ENCODE results near the gene PCDH9. TPM values are rescaled to one million over a fixed set of nuclear protein-coding genes. Genes with fewer than 3 reads are reported as not detected.

Gene PCDH9
- total RNA-seq, 1 donor from 2014 or later = 3.7 TPM

- DNase-seq (ENCODE audit: extremely low spot score in 2 of 2) = no peak
- H3K27ac ChIP-seq = no peak overlapping the region
- no peaks in the 10 kb centered on the region for H3K27me3 ChIP-seq
- H3K4me1 ChIP-seq = no peaks in the 10 kb centered on the region
- intact Hi-C loops (cut with DNase I) = no loop called here
- no peaks in the 10 kb centered on the region for H3K36me3 ChIP-seq
- H3K9me3 ChIP-seq = no peaks in the 10 kb centered on the region
- no peak overlapping the region for H3K4me3 ChIP-seq
- TF ChIP-seq POLR2A (IDR thresholded peaks at IDR 0.05) (no peak), POLR2AphosphoS5 (IDR thresholded peaks at IDR 0.05; ENCODE audit: insufficient read depth in 1 of 2, low read depth in 1 of 2) (no peak), CTCF (IDR thresholded peaks at IDR 0.05) (no peak)
Measured at GRCh38 chr13:66845393-66845792, 384.7 kb downstream of the PCDH9 start.

GRCh38 chr13:66844933-66845332 is 385.2 kb downstream of the PCDH9 start:
- H3K27me3 ChIP-seq = no peaks in the 10 kb centered on the region
- H3K4me3 ChIP-seq = no peak overlapping the region
- no peaks in the 10 kb centered on the region for H3K36me3 ChIP-seq
- no peak for DNase-seq (ENCODE audit: extremely low spot score in 2 of 2)
- H3K4me1 ChIP-seq = no peaks in the 10 kb centered on the region
- H3K27ac ChIP-seq = no peak overlapping the region
- intact Hi-C loops (cut with DNase I) = no loop called here
- TF ChIP-seq POLR2A (IDR thresholded peaks at IDR 0.05) (no peak), POLR2AphosphoS5 (IDR thresholded peaks at IDR 0.05; ENCODE audit: insufficient read depth in 1 of 2, low read depth in 1 of 2) (no peak), CTCF (IDR thresholded peaks at IDR 0.05) (no peak)
- H3K9me3 ChIP-seq = no peaks in the 10 kb centered on the region

GRCh38 chr13:66842766-66843165 is 387.4 kb downstream of the PCDH9 start:
- no peaks in the 10 kb centered on the region for H3K9me3 ChIP-seq
- DNase-seq (ENCODE audit: extremely low spot score in 2 of 2) = no peak
- H3K27me3 ChIP-seq = no peaks in the 10 kb centered on the region
- TF ChIP-seq CTCF (IDR thresholded peaks at IDR 0.05) = no peak
- no peak for TF ChIP-seq POLR2AphosphoS5 (IDR thresholded peaks at IDR 0.05; ENCODE audit: insufficient read depth in 1 of 2, low read depth in 1 of 2)
- no peak for TF ChIP-seq POLR2A (IDR thresholded peaks at IDR 0.05)
- intact Hi-C loops (cut with DNase I) = no loop called here
- H3K4me3 ChIP-seq = no peak overlapping the region
- H3K36me3 ChIP-seq = no peaks in the 10 kb centered on the region
- H3K27ac ChIP-seq = no peak overlapping the region
- H3K4me1 ChIP-seq = no peaks in the 10 kb centered on the region

GRCh38 chr13:66840621-66841020 is 389.5 kb downstream of the PCDH9 start:
- Histone ChIP-seq H3K9me3 (no peaks in the 10 kb centered on the region), H3K27ac (no peak overlapping the region), H3K4me3 (no peak overlapping the region), H3K36me3 (no peaks in the 10 kb centered on the region), H3K27me3 (no peaks in the 10 kb centered on the region), H3K4me1 (no peaks in the 10 kb centered on the region)
- intact Hi-C loops (cut with DNase I) = no loop called here
- DNase-seq (ENCODE audit: extremely low spot score in 2 of 2) = no peak
- TF ChIP-seq POLR2AphosphoS5 (IDR thresholded peaks at IDR 0.05; ENCODE audit: insufficient read depth in 1 of 2, low read depth in 1 of 2) = no peak
- no peak for TF ChIP-seq POLR2A (IDR thresholded peaks at IDR 0.05)
- no peak for TF ChIP-seq CTCF (IDR thresholded peaks at IDR 0.05)

GRCh38 chr13:66837246-66837645 is 392.9 kb downstream of the PCDH9 start:
- TF ChIP-seq POLR2AphosphoS5 (IDR thresholded peaks at IDR 0.05; ENCODE audit: insufficient read depth in 1 of 2, low read depth in 1 of 2) (no peak), POLR2A (IDR thresholded peaks at IDR 0.05) (no peak), CTCF (IDR thresholded peaks at IDR 0.05) (no peak)
- Histone ChIP-seq H3K9me3 (no peaks in the 10 kb centered on the region), H3K27me3 (no peaks in the 10 kb centered on the region), H3K4me1 (no peaks in the 10 kb centered on the region), H3K4me3 (no peak overlapping the region), H3K27ac (no peak overlapping the region), H3K36me3 (no peaks in the 10 kb centered on the region)
- intact Hi-C loops (cut with DNase I) = no loop called here
- no peak for DNase-seq (ENCODE audit: extremely low spot score in 2 of 2)
